ENCODE measurements around the gene SMIM15. TPM values are rescaled to one million over a fixed set of nuclear protein-coding genes. Genes with fewer than 3 reads are reported as not detected.

Gene SMIM15
- total RNA-seq, 1 experiment from 2014 or later = 66.9 TPM

DNA sequence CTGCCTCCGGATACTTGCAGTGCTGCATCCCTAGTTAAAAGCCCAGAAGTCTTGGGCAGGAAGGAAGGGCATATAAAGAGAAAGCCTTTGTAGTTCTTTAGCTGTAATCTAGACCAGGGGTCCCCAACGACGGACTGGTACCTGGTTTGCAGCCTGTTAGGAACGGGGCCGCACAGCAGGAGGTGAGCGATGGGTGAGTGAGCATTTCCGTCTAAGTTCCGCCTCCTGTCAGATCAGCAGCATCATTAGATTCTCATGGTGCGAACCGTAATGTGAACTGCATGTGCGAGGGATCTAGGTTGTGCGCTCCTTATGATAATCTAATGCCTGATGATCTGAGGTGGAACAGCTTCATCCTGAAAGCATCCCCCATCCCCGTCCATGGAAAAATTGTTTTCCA, 1.6 kb upstream of the SMIM15 start:
- DNase-seq (ENCODE audit: low read depth) = no peak
- in situ Hi-C loops (cut with HindIII; ENCODE audit: low pct_unique_long_range_greater_than_20kb, low sequenced_read_pairs) = no loop called here

DNA sequence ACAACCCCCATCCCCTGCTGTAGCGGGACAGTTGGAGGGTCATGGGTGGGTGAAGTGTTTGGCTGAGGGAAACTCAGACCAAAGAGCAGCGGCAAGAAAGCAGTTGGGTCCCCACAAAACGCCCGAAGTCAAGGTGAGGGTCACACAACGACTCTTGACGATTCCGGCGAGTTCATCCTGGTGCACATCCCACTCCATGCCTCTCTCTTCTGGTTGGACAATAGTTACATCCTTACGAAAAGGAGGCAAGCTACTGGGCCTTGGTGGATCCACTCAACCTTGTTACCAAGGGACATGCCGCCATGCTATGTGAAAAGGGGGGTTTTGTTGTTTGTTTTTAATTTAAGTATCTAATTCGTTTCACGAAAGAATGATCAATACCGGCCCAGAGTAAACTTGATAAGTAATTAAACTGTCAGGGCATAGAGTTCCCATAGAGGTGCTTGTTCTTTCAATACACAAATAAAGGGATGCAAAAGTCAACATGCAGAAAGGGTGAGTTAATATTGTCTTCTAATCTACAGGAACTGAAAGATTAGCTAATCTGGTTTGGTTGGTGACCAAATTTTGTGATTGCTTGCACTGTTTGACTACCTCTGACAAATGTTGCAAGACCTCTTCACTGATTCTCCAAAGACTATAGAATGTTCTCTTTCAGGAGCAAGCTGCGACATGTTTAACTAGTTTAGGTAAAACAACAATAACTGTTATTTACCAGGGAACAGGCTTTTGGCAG, 732 bp upstream of the SMIM15 start:
- in situ Hi-C loops (cut with HindIII; ENCODE audit: low pct_unique_long_range_greater_than_20kb, low sequenced_read_pairs) = no loop called here
- peak; percentile 49 for DNase-seq (ENCODE audit: low read depth)

DNA sequence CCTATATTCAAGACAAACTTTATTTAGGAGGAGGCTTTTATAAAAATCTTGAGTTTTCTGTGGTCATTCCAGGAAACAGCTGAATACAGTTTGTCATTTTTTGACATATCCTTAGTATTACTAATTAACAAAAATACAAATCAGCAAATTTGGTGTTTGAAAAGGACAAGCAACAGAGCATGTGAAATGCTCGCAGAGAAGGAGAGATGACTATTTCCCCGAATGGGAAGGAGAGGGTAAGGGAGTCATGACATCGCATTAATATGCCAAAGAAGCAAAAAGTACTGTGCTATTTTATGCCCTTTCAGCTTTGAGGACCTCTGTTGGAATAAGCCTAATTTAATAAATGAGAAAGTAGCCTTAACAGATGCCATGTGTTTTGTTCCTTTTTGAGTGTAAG, 1.8 kb downstream of the SMIM15 start:
- in situ Hi-C loops (cut with HindIII; ENCODE audit: low pct_unique_long_range_greater_than_20kb, low sequenced_read_pairs) = no loop called here
- DNase-seq (ENCODE audit: low read depth) = no peak

DNA sequence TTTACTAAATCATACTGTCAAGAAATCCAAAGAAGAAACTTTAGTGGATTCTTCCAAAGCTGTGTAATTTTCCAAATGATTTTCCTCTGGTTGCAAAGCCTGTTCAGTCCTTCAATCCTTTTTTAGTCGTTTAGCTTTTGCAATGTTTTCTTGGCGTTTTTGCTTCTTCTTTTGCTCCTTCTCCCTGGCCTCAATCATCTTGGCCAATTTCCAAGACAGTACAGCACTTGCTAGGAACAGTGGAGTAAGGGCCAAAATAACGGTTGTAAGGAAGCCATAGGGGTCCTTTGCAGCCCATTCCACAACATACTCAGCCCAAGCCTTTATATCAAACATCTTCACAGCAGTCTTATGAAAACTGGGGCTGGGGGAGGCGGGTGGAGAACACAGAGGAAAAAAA, 2.4 kb downstream of the SMIM15 start:
- no peak for DNase-seq (ENCODE audit: low read depth)
- in situ Hi-C loops (cut with HindIII; ENCODE audit: low pct_unique_long_range_greater_than_20kb, low sequenced_read_pairs) = no loop called here

DNA sequence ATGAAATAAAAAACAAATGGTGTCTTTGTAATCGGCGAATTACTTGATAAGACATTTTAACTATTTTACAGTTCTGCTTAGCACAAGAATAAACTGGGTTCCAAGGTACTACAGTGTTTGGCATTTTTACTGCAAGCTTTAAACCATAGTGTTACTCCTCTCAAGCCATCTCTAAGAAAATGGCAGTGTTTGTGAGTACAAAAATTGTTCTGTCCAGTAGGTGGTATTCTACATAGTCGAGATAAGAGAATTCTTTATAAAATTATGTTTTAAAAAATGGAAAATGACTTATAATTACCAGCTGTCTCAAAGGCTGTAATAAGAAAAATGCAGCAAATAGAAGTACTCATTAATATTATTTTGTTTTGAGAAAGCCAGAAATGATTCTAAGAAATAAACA, 3.2 kb downstream of the SMIM15 start:
- in situ Hi-C loops (cut with HindIII; ENCODE audit: low pct_unique_long_range_greater_than_20kb, low sequenced_read_pairs) = no loop called here
- no peak for DNase-seq (ENCODE audit: low read depth)

DNA sequence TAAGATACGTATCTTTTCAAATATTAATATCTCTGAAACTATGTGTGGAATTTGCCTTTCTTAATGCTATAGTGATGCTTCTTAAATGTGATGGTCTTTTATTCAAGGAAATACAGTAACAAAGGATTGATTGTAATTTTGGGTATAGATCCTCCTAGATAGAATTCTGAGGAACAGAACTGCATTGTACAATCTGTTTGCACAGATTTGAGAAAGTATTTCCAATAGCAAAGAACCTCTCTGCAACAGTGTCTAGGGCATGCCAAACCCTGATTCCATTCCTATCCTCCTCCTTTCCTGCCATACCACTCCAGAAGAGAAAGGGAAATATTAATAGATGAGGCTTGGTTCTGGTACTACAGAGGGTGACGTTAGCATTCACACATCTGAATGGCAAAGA, 10.4 kb downstream of the SMIM15 start:
- DNase-seq (ENCODE audit: low read depth) = no peak
- in situ Hi-C loops (cut with HindIII; ENCODE audit: low pct_unique_long_range_greater_than_20kb, low sequenced_read_pairs) = no loop called here

DNA sequence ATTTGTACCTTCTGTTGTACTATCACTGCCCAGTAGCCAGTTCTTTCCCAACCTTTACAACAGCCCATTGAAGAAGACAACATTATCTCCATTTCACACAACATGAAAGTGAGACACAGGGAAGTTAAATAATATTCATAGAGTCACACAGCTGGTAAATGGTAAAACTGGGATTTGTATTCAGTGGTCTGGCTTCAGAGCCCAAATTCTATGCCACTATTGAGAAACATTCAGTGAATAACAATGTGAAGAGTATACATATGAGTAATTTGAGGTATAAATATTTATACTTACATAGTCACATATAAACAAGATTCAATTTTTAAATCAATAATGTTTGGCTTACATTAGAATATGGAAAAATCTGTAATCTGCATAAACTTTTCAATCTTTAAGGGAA, 13.8 kb downstream of the SMIM15 start:
- DNase-seq (ENCODE audit: low read depth) = no peak
- in situ Hi-C loops (cut with HindIII; ENCODE audit: low pct_unique_long_range_greater_than_20kb, low sequenced_read_pairs) = no loop called here

DNA sequence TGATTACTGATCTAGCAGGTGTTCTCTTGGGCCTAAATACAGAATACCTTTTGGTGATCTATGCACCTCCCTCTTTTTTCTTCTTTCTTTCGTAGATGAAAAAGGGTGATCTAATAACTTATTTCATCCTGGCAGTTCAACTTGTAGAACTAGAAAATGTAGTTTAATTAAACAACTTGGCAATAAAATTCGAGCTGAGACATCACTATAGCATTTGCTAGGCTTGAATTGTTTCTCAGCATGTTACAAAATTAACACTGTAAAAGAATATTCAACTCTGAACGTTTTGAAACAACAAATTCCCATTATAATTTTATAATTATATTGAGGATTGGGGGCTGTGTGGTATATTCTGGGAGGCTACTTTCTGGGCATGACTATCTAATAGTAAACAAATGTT, 19.5 kb downstream of the SMIM15 start:
- in situ Hi-C loops (cut with HindIII; ENCODE audit: low pct_unique_long_range_greater_than_20kb, low sequenced_read_pairs) = no loop called here
- DNase-seq (ENCODE audit: low read depth) = no peak

DNA sequence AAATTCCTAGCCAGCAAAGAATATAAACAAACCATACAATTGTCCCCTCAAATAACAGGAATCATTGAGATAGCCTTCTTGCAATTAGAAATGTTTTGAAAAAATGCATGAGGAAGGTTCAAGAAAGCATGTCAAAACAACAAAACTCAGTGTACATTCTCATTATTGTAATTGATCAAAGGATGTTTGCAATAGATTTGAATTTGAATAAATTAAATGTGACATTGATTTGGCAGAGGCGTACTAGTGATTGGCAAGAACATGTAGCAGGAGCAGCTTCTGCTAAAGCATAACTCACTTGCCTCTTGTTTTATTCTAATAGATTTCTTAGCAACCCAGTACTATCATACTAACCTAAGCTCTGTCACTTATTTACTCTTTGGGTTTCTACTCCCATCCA, 19.9 kb downstream of the SMIM15 start:
- in situ Hi-C loops (cut with HindIII; ENCODE audit: low pct_unique_long_range_greater_than_20kb, low sequenced_read_pairs) = no loop called here
- DNase-seq (ENCODE audit: low read depth) = no peak

DNA sequence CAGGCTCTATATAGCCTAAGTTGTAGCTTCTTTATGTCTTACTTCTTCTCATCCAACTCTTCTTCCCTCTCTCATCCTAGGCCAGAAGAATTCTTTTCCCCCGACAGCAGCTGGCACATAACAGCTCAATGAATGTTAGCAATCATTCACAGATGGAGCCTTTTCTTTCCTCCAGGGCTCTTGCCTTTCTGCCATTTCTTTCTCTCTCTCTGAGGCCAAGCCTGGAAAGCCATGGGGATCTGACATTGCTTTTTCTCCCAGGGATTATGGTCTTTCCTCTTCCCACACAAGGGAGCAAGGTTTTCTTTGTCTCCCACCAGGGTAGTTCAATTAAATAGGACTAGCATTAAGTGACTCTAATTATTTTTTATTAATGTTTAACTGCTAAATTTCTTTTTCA, 20.5 kb downstream of the SMIM15 start:
- DNase-seq (ENCODE audit: low read depth) = no peak
- in situ Hi-C loops (cut with HindIII; ENCODE audit: low pct_unique_long_range_greater_than_20kb, low sequenced_read_pairs) = no loop called here

DNA sequence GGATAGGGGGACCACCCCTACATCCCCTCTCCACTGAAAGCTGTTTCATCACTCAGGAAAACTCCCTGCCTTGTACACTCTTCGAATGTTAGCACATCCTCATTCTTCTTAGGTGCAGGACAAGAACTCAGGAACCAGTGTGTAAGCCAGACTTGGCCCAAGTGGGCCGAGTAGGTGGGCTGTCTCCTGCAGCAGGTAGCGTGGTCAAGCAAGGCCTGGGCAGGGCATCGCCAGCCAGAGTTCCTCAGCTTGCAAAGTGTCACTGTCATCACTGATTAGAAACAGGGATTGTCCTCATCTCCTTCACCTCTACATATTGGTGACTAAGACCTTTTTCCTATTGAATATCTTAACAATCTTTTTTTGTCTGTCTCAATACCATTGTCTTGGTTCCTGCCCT, 22.3 kb downstream of the SMIM15 start:
- in situ Hi-C loops (cut with HindIII; ENCODE audit: low pct_unique_long_range_greater_than_20kb, low sequenced_read_pairs) = no loop called here
- no peak for DNase-seq (ENCODE audit: low read depth)

DNA sequence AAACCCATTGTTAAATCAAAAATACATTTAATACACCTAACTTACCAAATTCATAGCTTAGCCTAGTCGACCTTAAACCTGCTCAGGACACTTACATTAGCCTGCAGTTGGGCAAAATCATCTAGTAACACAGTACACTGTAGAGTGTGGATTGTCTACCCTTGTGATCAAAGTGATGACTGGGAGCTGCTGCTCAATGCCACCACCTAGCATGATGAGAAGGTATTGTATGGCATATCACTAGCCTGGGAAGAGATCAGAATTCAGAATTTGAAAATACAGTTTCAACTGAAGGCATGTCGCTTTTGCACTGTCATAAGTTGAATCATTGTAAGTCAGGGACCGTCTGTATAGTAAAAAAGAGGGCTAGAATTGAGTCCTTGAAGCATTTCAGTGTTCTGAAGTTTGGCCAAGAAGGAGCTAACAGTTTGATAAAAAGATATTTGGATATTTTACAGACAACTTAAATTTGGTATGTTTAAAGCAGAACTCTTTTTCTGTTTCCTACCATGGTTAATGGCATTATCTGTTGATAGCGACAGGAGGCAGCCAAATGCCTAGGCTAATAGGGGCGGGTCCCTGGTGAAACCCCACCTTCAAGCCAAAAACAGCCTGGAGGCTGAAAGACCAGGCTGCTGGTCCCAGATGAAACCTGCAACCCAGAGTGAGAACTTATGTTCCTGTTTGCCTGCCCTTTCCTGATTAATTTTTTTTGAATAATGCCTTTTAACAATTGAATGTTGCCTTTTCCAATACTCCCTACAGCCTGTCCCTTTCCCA, 23.0 kb downstream of the SMIM15 start:
- DNase-seq (ENCODE audit: low read depth) = no peak
- in situ Hi-C loops (cut with HindIII; ENCODE audit: low pct_unique_long_range_greater_than_20kb, low sequenced_read_pairs) = no loop called here

DNA sequence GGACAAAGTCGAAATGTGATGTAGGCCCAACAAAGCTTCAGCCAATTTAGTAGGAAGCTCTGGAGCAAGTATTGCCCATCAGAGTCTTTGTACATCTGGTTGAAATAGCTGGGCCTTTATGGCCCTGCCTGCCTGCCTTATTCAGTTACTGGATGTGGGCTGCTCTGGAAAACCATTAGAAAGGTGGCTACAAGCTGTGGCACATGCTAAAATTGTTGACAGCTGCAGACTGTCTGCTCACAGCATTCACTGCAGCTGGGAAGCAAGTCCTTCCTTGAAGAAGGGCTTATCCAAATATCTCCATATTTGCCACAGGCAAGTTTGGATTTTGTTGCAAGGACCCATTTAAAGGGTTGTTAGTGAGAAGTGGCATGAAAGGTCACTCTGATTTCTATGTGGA, 24.4 kb downstream of the SMIM15 start:
- no peak for DNase-seq (ENCODE audit: low read depth)
- in situ Hi-C loops (cut with HindIII; ENCODE audit: low pct_unique_long_range_greater_than_20kb, low sequenced_read_pairs) = no loop called here

DNA sequence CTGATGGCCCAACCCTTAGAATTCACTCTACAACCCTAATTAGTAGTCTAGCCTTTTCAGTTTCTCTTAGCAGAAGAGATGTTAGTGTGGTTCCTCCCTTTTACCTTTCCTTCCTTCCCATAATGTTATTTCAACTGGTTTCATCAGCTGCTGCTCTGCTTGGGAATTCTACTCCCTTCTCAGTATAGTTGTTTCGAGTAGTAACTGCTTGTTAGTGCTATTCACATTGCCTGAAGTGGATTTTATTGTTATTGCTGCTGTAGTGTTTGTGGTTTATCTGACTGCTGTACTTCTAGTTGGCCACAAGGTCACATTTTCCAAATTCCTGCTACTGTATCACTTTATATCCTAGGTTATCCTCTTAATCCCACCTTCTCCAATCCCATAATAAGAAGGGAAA, 29.7 kb downstream of the SMIM15 start:
- in situ Hi-C loops (cut with HindIII; ENCODE audit: low pct_unique_long_range_greater_than_20kb, low sequenced_read_pairs) = no loop called here
- no peak for DNase-seq (ENCODE audit: low read depth)

DNA sequence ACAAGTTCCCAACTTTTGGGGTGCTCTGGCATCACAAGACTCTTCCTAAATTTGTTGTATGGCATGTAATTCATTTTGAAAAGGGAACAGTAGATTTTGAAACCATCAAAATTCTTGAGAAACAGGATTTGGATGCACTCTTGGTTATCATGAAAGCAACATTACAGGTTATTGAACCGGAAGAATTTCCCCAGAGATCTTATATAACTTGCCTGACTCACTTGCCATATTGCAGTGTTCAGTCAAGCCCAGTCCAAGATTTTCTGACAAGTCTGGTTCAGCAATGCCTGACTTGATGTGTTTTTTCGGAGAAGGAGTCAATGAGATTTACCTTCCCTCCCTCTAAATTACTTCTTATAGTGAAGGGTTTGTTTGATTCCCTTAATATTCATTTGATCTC, 32.0 kb downstream of the SMIM15 start:
- DNase-seq (ENCODE audit: low read depth) = no peak
- in situ Hi-C loops (cut with HindIII; ENCODE audit: low pct_unique_long_range_greater_than_20kb, low sequenced_read_pairs) = no loop called here

DNA sequence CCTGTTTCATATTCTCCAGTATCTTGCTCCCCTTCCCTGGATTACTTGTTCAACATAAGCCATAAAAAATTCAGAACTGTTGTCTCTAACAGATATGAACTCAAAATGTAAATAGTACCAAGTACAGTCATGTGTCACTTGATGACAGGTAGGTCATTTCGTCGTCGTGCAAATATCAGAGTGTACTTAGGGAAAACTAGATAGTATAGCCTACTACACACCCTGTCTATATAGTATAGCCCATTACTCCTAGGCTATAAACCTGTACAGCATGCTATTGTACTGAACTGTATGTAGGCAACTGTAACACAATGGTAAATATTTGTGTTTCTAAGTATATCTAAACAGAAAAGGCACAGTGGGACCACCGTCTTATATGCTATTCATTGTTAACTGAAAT, 39.1 kb downstream of the SMIM15 start:
- in situ Hi-C loops (cut with HindIII; ENCODE audit: low pct_unique_long_range_greater_than_20kb, low sequenced_read_pairs) = no loop called here
- no peak for DNase-seq (ENCODE audit: low read depth)

DNA sequence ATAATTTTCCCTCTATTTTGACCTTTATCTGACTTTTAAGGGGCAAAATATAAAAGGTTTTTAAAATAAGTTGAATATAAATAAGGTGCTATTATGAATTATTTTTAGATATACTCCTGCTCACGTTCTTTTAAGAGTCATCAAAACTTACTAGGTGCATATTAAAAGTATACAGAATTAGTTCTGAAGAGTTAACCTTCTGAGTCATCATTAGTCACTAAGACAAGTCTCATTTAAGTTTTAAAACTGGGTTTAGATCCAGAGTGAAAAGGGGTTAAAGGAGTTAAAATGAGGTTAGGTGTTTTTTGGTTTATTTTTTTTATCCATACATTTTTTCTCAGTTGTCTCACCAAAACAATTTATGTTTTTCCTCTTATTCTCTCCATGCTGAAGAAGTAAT, 41.7 kb downstream of the SMIM15 start:
- in situ Hi-C loops (cut with HindIII; ENCODE audit: low pct_unique_long_range_greater_than_20kb, low sequenced_read_pairs) = no loop called here
- DNase-seq (ENCODE audit: low read depth) = no peak

DNA sequence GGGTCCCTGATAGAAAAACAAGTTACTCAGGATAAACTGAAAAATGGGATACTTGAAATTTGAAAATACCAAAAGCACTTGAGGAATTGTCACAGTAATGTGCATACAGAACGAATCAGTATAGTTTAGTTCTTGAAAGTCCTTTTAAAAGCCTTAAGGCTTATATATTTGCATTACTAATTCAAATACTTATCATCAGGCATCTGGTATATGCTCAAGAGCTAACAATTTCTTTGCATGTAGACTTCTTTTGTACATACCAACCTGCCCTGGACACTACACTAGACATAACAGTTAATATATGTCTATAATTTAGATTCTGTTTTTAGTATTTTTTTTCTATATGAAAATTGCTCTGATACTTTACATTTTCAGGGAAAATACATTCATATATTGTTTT, 43.2 kb downstream of the SMIM15 start:
- DNase-seq (ENCODE audit: low read depth) = no peak
- in situ Hi-C loops (cut with HindIII; ENCODE audit: low pct_unique_long_range_greater_than_20kb, low sequenced_read_pairs) = no loop called here

DNA sequence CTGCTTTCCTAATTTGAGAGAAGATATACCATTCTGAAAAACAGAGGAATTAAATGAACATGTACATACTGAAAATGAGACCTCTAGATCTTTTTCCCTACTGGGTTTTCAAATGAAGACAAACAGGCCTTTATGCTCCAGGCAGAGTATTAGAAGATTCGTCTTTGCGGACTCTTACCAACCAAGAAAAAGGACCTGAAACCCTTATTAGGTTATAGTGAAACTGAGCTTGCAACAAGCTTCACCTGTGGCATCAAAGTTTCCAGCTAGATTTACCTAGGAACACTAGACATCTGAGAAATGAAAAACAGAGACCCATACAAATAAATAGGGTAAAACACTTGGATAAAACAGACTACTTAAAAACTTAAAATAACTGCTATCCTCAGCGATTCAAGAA, 46.3 kb downstream of the SMIM15 start:
- no peak for DNase-seq (ENCODE audit: low read depth)
- in situ Hi-C loops (cut with HindIII; ENCODE audit: low pct_unique_long_range_greater_than_20kb, low sequenced_read_pairs) = no loop called here

DNA sequence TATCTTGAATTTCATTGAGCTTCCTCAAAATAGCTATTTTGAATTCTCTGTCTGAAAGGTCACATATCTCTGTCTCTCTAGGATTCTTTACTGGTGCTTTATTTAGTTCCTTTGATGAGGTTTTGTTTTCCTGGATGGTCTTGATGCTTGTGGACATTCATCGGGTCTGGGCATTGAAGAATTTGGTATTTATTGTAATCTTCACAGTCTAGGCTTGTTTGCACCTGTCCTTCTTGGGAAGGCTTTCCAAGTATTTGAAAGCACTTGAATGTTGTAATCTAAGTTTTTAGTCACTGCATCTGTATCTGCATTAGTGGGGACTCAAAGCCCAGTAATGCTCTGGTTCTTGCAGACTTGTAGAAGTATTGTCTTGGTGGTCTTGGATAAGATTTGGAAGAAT, 47.8 kb downstream of the SMIM15 start:
- no peak for DNase-seq (ENCODE audit: low read depth)
- in situ Hi-C loops (cut with HindIII; ENCODE audit: low pct_unique_long_range_greater_than_20kb, low sequenced_read_pairs) = no loop called here
